HG02642 (cell line): ENCODE results near the gene HSD17B8.

Experiments used
- ATAC-seq: cut with Tn5 transposase; IDR thresholded peaks from one replicate; pipeline ENCODE4 v1.9.1; 2021; ENCODE audit warnings: mild to moderate bottlenecking; ENCODE audit not compliant: unreplicated experiment, poor library complexity

Gene HSD17B8

DNA sequence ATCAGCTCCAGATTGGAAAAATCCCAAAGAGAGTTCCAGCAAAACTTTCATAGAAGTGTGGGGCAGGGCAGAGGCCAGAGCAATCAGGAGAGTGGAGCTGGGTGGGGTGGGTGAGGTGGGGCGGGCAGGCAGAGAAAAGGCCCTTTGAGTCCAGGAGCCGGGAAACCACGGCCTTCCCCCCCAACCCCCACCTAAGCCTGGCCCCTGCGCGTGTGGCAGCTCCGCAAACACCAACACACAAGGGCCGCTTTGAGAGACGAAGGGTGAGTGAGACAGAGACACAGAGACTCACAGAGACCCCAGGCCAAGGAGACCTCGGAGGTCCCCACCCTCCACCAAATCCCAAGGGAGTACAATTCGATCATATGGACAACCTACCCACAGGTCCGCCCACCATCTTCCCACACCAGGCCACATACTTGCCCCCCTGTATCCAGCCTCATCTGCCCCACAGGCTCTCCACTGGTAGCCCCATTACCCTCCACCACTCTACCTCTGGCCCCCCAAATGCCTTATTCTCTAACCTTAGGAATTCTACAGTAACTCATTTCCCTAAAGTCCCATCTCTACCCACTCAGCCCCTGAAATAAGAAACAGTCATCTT lies 13.8 kb upstream of the HSD17B8 start:
- no peak for ATAC-seq

DNA sequence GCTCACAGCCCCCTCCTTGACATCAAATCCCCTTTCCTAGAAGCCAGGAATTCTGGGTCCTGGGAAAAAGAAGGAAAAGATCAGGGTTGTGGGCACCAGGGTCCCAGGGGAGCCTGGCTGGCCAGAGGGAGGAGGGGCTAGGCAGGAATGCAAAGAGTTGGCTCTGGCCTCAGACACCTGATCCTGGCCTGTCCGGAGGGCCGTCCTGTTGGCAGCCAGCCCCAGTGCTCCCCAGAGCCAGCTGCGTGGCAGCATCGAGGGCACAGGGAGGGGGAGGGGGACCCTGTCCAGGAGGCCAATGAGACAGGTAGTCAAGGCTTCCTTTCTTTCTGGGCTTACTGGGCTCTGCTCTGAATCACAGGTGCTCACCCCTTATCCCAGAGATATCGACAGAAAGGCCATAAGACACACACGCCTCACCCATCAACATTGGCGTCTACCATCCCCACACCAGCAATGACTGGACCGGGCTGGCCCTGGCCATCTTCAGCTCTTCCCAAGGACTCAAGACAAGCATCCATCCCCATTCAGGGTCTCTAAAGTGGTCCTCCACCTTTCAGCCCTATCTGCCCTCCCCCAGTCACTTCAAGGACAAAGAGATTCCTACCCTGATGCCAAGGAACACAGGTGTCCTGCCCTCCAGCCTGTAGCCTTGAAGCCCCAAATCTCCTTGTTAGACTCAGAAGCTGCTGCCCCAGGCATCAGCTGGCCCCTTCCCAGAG lies 12.9 kb upstream of the HSD17B8 start:
- ATAC-seq = no peak

DNA sequence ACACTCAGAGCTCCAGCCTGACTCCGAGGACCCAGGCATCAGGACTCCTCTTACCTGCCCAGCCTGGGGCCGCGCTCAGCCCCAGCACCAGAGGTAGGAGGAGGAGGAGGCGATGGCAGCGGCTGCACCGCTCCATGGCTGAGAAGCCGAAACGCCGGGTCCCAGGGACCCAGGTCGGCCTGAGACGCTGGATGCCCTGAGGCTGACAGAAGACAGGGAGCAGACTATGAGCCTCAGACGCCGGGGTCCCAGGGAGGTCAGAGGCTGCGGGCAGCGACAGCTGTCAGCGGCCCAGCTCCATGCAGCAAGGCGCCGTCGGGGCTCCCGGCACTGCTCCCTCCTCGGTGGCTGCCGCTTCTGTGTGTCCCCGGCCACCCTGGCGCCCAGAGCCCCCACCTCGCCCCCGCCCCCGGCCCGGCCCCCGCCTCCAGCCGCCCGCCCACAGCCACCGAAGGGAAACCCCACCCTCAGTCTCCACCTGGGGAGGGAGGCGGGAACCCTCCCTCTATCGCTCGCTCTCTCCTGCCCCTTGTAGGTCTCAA lies 12.3 kb upstream of the HSD17B8 start, which contains the start of gene COL11A2:
COL11A2 (minus strand) TSS at position 363 of the 542 bp plus-strand sequence; CDS start at position 136, 227 bp downstream.
- no peak for ATAC-seq

DNA sequence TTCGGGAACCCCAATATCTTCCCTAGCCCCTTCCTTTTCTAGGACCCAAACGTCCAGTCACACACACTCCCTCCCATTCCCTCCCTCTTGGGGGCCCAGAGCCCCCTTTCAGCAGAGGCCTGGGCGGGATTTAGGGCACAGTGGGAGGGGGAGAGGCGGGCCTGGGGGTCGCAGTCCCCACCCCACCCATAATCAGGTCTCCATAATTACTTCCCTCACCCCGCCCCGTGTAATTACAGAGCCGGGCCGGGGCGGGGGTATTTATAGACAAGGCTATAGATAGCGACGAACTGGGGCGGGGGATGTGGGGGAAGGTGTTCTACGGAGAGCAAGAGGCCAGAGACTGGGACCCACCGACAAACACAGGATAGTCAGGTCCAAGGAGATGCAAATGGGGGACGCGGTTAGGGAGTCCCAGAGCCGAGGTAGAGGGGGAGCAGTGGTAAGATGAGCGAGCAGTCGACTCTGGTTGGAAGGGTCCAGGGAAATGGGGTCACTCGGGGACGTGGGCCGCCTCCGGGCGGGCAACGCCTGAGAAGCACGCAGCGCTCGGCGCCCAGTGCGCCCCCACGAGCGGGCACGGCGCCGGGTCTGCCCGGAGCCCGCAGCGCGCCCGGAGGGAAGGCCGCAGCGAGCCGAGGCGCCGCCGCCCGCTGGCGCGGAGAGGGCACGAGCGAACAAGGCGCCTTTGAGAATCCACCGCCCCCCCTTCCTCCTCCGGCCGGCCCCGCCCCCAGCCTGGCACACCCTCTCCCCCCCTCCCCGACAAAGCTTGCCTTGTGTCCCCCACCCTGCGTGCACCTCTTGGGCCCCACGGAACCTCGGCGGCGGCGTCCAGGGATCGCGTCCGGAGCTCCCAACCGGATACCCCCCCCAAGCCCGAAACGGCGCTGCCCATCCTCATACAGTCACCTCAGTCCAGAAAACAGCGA lies 11.5 kb upstream of the HSD17B8 start:
- no peak for ATAC-seq

DNA sequence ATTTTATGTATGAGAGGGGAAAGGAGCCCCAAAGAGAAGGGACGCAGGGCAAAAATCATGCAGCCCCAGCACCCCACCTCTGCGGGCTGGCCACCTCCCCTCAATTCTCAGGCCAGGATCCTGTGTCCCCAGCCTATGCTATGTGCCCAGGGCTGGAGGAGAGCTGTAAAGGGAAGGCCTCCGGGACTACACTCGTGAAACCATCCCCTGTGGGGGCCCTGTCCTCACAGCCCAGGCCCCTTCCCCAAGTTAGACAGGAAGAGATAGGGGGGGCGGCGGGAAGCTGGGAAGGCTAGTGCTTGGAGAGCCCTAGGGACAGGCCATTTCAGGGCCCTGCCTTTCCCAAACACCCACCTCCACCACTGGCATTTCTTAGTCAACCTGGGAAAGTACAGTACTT lies 10.8 kb upstream of the HSD17B8 start:
- no peak for ATAC-seq

DNA sequence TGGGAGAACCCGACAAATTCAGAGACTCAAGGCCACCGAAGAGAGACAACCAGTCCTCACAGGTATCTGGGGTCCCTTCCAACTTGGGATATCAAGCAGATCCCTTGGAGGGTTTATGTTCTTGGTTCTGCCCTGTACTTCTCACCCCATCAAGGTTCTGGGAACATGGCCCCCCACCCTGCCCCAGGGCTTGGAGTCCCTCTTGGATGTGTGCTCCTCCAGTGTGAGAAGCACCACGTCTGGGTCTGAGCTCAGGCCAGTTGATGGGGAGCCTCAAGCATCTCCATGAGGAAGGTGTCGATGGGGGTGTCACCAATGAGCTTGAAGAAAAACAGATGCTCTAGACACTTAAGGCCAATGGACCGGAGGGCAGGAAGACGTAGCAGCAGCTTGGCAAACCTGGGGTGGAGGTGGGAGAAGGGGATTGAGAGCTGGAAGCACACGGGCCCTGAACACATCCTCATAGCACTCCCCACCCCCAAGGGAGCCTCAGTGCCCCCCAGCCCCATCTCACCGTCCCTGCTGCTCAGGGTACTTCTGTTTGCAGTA lies 9.9 kb upstream of the HSD17B8 start:
- ATAC-seq = no peak

DNA sequence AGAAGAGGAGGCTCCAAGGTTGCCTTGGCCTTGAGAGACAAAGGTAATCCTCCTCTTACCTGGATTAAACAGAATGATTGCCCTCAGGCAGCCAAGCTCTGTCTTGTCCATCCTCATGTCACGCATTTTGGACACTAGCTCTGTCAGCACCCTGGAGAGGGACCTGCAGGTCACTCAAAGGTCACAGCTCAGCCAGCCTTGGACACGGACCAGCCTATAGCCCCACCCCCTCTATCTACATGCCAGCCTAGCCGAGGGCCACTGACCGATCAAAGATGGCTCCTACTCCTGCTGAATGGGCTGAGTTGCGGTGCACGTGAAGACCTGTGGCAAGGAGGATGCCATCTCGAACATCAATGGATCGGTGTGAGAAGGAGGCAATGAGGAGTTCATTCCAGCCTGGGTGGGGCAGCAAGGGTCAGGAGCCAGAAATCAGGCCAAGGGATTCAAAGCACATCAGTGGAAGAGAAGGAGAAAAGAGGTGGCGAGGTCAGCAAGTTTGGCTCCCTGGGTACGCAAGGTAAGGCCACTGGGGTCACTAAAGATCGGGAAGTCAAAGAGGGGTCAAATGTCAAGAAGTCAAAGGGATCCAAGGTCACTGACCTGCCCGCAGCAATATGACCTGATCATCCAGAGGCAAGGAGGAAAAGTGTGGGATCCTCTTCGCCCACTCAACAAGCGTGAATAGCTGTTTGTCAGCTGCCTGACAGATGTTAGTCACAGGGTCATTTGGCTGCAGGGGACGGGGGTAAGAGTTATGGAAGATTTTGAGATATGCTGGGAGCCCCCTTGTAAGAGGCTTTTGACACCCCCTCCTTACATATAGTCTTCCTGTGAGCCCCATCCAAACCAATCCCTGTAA lies 8.9 kb upstream of the HSD17B8 start:
- ATAC-seq = no peak

DNA sequence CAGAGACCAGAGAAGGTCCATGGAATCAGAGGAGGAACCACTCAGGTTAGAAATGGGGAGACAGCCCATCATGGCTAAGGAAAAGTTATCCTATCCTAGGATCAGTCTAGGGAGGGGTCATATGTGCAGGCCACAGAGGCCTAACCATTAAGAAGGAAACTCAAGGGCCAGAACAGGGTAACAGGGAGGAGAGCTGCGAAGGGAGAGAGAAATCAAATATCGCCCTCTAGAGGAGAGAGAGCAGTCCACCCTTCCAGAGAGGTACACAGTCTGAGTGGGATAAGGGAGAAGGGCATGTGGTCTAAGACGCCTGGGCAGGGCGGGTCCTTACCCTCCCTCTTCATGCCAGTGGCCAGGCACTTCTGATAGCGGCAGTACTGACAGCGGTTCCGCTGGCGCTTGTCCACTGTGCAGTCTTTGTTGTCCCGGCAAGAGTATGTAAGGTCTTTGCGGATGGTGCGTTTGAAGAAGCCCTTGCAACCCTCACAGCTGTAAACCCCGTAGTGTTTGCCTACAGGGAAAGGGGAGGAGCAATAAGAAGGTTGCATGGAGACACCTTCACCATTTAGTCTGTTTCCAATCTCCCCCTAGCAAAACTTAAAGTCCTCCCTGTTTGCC lies 6.9 kb upstream of the HSD17B8 start:
- no peak for ATAC-seq

DNA sequence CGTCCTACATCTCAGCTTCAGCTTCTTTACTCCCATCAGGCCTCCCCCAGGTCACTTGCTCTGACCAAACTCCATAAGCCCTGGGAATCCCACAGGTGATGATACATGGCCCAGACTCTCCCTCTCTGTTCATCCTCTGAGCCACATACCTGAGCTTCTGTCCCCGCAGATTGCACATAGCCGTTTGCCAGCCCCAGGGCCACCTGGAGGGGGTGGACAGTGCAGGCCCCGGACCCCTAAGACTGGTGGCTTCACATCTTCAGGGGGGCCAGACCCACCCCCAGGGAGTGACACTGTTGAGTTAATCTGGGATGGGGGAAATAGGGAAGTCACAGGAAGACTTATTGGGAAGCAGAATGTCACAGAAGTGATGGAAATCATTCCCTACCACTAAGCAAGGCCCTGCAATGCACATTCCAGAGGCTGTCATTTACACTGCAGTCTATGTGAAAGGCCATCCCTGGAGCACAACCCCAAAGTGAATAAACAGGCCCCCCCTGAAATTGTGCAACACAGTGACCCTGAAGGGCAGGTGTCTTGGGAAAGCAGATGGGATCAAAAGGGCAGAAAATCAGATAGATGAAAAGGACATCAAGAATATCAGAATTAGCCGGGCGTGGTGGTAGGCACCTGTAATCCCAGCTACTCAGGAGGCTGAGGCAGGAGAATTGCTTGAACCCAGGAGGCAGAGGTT lies 6.1 kb upstream of the HSD17B8 start:
- no peak for ATAC-seq

DNA sequence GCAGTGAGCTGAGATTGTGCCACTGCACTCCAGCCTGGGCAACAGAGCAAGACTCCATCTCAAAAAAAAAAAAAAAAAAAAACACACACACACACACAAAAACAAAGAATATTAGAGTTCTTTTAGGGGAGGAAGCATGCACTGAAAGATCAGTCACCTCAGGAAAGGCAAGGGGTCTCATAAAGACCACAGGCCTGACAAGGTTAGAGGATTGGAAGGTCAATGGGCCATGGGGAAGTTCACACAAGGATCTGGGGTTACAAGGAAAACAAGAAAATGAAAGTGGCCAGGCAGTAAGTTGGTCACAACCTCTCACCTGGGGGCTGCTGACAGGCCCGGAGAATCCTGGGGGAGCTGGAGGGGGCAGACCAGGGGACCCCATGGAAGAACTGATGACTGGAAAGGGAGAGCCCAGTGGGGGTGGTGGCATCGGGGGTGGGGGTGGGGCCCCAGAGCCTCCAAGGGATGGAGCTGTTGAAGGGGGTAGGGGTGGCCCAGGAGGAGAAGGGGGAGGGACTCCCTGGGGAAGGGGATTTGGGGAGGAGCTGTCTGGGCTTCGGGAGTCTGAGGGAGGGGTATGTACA lies 5.5 kb upstream of the HSD17B8 start:
- ATAC-seq = no peak

DNA sequence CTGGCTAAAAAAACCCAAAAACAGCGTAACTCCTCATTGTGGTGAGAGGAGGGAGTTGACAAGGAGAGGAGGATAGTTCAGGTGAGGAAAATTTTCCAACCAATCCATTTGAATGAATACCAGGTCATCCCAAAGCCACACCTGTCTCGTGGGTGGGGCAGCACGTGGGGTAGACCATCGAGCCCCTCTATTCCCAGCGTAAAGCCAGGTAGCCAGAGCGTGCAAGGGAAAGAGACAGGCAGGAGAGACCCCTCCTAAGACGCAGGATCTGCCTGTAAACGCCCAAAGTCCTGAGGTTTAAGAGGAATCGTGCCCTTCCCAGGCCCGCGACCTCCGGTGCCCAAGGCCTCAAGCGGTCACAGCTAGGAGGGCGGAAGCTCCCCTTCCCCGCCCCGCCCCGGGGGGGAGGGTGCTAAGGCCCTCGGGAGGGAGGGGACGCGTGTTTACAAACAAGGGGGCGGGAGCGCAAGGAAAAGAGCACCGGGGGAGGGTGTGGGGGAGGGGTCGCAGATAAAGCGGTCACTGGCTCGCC lies 4.7 kb upstream of the HSD17B8 start:
- ATAC-seq = peak; percentile 33

DNA sequence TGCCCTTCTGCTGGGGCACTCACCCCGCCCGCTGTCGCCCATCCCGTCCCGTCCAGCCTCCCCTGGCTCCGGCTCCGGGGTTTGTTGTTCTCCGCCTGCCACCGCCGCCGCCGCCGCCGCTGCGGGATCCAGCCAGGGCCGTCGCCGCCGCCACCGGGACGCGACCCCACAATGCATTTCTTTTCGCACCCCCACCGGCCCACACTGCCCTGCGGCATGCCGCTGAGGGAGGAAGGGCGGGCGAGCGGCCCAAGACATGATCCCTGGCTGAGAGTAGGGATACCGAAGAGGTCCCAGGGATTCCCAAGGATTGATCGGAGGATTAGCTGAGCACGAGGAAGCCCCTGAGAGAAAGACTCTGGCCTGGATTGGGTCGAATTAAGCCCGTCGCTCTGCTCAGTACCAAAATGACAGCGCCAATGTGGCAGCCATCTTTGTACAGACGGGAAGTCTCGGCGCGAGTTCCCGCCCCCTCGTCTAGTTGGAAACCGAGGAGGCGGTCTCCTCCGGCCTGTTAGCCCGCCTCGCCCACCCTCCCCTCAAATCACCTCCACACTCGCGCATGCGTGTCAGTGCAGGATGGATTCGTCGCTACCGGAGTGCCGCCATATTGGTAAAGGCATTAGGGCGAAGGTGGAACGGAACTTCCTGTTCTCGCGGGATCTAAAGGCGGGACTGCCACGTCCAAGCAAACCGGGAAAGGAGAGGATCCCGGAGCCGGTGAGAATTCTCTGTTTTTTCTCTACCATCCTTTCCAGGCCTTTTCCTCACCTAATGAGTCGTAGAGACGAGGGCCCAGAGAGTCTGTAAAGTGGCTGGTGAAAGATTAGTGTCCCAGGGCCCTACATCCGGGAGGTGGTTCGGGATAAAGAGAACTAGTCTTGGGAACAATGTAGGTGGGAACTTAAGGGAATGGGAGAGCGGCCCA lies 4.0 kb upstream of the HSD17B8 start, which contains the start of the genes RXRB and SLC39A7:
RXRB (minus strand) TSS at position 447 of the 928 bp plus-strand sequence; CDS start at position 258, 189 bp downstream.
SLC39A7 (plus strand) TSS at position 649 of the 928 bp plus-strand sequence. CDS start 379 bp downstream, outside the sequence.
- ATAC-seq = peak; percentile 57

DNA sequence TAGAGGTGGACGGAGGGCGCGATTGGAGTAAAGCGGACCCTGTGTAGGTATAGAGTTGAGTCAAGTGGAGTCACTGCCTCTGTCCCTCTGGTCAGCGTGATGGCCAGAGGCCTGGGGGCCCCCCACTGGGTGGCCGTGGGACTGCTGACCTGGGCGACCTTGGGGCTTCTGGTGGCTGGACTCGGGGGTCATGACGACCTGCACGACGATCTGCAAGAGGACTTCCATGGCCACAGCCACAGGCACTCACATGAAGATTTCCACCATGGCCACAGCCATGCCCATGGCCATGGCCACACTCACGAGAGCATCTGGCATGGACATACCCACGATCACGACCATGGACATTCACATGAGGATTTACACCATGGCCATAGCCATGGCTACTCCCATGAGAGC lies 3.3 kb upstream of the HSD17B8 start:
- no peak for ATAC-seq

DNA sequence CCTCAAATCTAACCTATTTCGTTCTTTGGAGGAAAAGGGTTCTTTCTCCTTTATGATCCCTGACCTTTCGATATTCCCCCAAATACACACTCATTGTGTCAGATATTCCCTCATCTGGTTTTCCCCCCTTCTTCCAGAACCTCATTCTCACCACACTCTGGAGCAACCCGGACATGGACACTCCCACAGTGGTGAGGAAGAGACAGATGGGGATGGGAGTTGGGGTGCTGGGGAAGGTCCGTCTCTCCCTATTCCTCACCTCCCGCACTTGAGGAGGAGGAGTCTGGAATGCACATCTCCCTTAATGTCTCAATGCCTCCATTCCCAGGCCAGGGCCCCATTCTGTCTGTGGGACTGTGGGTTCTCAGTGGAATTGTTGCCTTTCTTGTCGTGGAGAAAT lies 2.5 kb upstream of the HSD17B8 start:
- no peak for ATAC-seq

DNA sequence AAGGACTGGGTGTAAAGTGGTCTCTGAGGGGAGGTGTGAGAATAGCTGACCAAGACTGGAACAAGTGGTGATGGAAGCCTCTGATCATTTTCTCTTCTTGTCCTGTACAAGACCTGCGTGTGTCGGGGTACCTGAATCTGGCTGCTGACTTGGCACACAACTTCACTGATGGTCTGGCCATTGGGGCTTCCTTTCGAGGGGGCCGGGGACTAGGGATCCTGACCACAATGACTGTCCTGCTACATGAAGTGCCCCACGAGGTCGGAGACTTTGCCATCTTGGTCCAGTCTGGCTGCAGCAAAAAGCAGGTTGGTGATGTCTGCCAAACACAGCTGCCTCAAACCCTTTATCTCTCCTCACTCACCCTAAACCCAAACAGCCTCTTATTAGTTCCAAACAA lies 1.7 kb upstream of the HSD17B8 start:
- no peak for ATAC-seq

DNA sequence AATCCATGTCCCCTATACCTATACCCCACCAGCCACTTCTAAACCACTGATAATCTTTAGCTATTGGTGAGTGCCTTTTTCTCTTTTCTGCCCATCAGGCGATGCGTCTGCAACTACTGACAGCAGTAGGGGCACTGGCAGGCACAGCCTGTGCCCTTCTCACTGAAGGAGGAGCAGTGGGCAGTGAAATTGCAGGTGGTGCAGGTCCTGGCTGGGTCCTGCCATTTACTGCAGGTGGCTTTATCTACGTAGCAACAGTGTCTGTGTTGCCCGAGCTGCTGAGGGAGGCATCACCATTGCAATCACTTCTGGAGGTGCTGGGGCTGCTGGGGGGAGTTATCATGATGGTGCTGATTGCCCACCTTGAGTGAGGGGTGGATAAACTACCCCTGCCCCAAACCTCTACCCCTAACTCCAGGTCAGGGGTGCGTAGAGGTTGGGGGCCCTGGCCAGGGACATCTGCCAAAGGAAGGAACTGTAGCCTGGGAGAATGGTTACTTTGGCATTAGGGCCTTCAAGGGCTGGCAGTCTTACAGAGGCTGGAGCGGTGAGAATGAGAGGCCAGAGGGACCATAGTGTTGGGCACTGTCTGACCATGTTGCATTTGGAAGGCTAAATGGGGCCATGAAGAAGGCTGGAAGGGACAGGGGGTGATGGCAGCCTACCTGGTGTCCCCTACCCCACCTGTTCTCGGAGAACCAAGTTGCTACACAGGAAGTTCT lies 851 bp upstream of the HSD17B8 start:
- ATAC-seq = no peak
